Neural cell (in vitro differentiated cells): ENCODE measurements around the gene ZNF19. TPM values are rescaled to one million over a fixed set of nuclear protein-coding genes. Genes with fewer than 3 reads are reported as not detected.

Experiments used
- H2AFZ ChIP-seq: fragments of 200-600, 300-800 bp; sonication (generic), shearing (Covaris generic); 2 replicates; pipeline ENCODE4 v1.6.0; 2014; ENCODE audit warnings: low read depth, mild to moderate bottlenecking, antibody characterized with exemption, low read length, moderate library complexity
- H3F3A ChIP-seq: fragments of 200-600 bp; shearing (Covaris generic); 2 replicates; pipeline ENCODE4 v1.6.1; 2016; ENCODE audit warnings: mild to moderate bottlenecking, moderate library complexity, mixed read lengths, antibody characterized with exemption, low read length; ENCODE audit not compliant: insufficient read depth, poor library complexity, severe bottlenecking
- H3K27ac ChIP-seq: fragments of 200-600, 300-800 bp; sonication (generic), shearing (Covaris generic); 2 replicates; pipeline ENCODE4 v1.5.1; 2014; ENCODE audit warnings: mild to moderate bottlenecking, low read length, moderate library complexity
- H3K27me3 ChIP-seq: fragments of 300-800, 200-600 bp; sonication (generic), shearing (Covaris generic); 2 replicates; pipeline ENCODE4 v1.6.0; 2014; ENCODE audit warnings: mild to moderate bottlenecking, low read depth, low read length, moderate library complexity; ENCODE audit not compliant: insufficient read depth
- H3K36me3 ChIP-seq: fragments of 300-800, 200-600 bp; sonication (generic), shearing (Covaris generic); 2 replicates; pipeline ENCODE4 v1.5.1; 2014; ENCODE audit warnings: mild to moderate bottlenecking, antibody characterized with exemption, low read length, moderate library complexity; ENCODE audit not compliant: insufficient read depth
- H3K4me2 ChIP-seq: fragments of 300-800, 200-600 bp; sonication (generic), shearing (Covaris generic); 2 replicates; pipeline ENCODE4 v1.6.0; 2014; ENCODE audit warnings: mild to moderate bottlenecking, low read length
- H3K4me3 ChIP-seq: fragments of 300-800, 200-600 bp; sonication (generic), shearing (Covaris generic); 2 replicates; pipeline ENCODE4 v1.5.1; 2014; ENCODE audit warnings: mild to moderate bottlenecking, low read length, moderate library complexity
- H3K79me2 ChIP-seq: fragments of 200-600 bp; shearing (Covaris generic); replicated peaks from 2 replicates; pipeline ENCODE4 v1.6.0; 2014; ENCODE audit warnings: mild to moderate bottlenecking, low read length, moderate library complexity; ENCODE audit not compliant: insufficient read depth
- H3K9ac ChIP-seq: fragments of 300-800, 200-600 bp; sonication (generic), shearing (Covaris generic); 2 replicates; pipeline ENCODE4 v1.6.1; 2016; ENCODE audit warnings: mild to moderate bottlenecking, low read length, mixed read lengths
- H3K9me2 ChIP-seq: fragments of 200-600 bp; shearing (Covaris generic); 2 replicates; pipeline ENCODE4 v1.6.1; 2016; ENCODE audit warnings: mild to moderate bottlenecking, low read length, mixed read lengths; ENCODE audit not compliant: insufficient read depth
- H3K9me3 ChIP-seq: fragments of 200-600, 300-800 bp; sonication (generic), shearing (Covaris generic); 2 replicates; pipeline ENCODE4 v1.6.1; 2016; ENCODE audit warnings: mild to moderate bottlenecking, mixed run types, low read length, moderate library complexity, mixed read lengths
- H4K20me1 ChIP-seq: fragments of 200-600 bp; shearing (Covaris generic); 2 replicates; pipeline ENCODE4 v1.6.1; 2016; ENCODE audit warnings: mild to moderate bottlenecking, mixed run types; ENCODE audit not compliant: insufficient read depth
- EP300 ChIP-seq: fragments of 450-650 bp; conservative IDR thresholded peaks from 2 replicates; pipeline ENCODE4 v1.6.1; 2014; ENCODE audit warnings: antibody characterized with exemption, mild to moderate bottlenecking, moderate library complexity; ENCODE audit not compliant: poor library complexity, severe bottlenecking
- EZH2 ChIP-seq: fragments of 200-600, 300-800 bp; shearing (Covaris generic), sonication (generic); IDR thresholded peaks from 2 replicates; pipeline ENCODE4 v1.6.1; 2014; ENCODE audit warnings: antibody characterized with exemption, low read length, borderline replicate concordance, mild to moderate bottlenecking; ENCODE audit not compliant: insufficient read depth, poor library complexity, severe bottlenecking
- MXI1 ChIP-seq: fragments of 450-650 bp; conservative IDR thresholded peaks from 2 replicates; pipeline ENCODE4 v1.6.1; 2014; ENCODE audit warnings: antibody characterized with exemption, mild to moderate bottlenecking; ENCODE audit not compliant: poor library complexity, severe bottlenecking
- POLR2AphosphoS5 ChIP-seq: IDR thresholded peaks from 2 replicates; pipeline ENCODE4 v1.6.1; 2012
- RAD21 ChIP-seq: fragments of 450-650 bp; conservative IDR thresholded peaks from 2 replicates; pipeline ENCODE4 v1.6.1; 2014; ENCODE audit warnings: antibody characterized with exemption, mild to moderate bottlenecking, moderate library complexity
- SMC3 ChIP-seq: fragments of 450-650 bp; conservative IDR thresholded peaks from 2 replicates; pipeline ENCODE4 v1.6.1; 2014; ENCODE audit warnings: antibody characterized with exemption, mild to moderate bottlenecking, moderate library complexity; ENCODE audit not compliant: poor library complexity
- TAF1 ChIP-seq: IDR thresholded peaks from 2 replicates; pipeline ENCODE4 v1.6.1; 2012; ENCODE audit warnings: low read depth
- polyA plus RNA-seq: library from polyadenylated mRNA; depleted of rRNA; stranded (reverse); fragments of >200 nt; gene quantifications from 2 replicates; pipeline ENCODE4 v1.2.3, GENCODE V29; 2014
- TF ChIP-seq, protein P1 (sequence below): IDR thresholded peaks from 2 replicates; pipeline ENCODE4 v1.6.1; 2012; ENCODE audit warnings: borderline replicate concordance
- TF ChIP-seq, protein P2 (sequence below): fragments of 450-650 bp; IDR thresholded peaks from 2 replicates; pipeline ENCODE4 v1.5.1; 2014; ENCODE audit warnings: antibody characterized with exemption, mild to moderate bottlenecking, moderate library complexity; ENCODE audit not compliant: poor library complexity, severe bottlenecking

ZNF19 gene
- polyA plus RNA-seq, 1 donor from 2014 or later: 6.6 TPM

GRCh38 chr16:71440669-71441347, 48.3 kb downstream of the ZNF19 start:
- H3K4me3 ChIP-seq: no peak overlapping the region
- H3K79me2 ChIP-seq: no peaks in the 10 kb centered on the region
- no peaks in the 10 kb centered on the region for H3K27me3 ChIP-seq
- no peak overlapping the region for H3K9ac ChIP-seq
- H3K4me2 ChIP-seq: no peak overlapping the region
- no peaks in the 10 kb centered on the region for H3K36me3 ChIP-seq
- no peak overlapping the region for H2AFZ ChIP-seq
- no peaks in the 10 kb centered on the region for H4K20me1 ChIP-seq
- H3K9me2 ChIP-seq: no peaks in the 10 kb centered on the region
- no peaks in the 10 kb centered on the region for H3K9me3 ChIP-seq
- TF ChIP-seq, protein P1, sequence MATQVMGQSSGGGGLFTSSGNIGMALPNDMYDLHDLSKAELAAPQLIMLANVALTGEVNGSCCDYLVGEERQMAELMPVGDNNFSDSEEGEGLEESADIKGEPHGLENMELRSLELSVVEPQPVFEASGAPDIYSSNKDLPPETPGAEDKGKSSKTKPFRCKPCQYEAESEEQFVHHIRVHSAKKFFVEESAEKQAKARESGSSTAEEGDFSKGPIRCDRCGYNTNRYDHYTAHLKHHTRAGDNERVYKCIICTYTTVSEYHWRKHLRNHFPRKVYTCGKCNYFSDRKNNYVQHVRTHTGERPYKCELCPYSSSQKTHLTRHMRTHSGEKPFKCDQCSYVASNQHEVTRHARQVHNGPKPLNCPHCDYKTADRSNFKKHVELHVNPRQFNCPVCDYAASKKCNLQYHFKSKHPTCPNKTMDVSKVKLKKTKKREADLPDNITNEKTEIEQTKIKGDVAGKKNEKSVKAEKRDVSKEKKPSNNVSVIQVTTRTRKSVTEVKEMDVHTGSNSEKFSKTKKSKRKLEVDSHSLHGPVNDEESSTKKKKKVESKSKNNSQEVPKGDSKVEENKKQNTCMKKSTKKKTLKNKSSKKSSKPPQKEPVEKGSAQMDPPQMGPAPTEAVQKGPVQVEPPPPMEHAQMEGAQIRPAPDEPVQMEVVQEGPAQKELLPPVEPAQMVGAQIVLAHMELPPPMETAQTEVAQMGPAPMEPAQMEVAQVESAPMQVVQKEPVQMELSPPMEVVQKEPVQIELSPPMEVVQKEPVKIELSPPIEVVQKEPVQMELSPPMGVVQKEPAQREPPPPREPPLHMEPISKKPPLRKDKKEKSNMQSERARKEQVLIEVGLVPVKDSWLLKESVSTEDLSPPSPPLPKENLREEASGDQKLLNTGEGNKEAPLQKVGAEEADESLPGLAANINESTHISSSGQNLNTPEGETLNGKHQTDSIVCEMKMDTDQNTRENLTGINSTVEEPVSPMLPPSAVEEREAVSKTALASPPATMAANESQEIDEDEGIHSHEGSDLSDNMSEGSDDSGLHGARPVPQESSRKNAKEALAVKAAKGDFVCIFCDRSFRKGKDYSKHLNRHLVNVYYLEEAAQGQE: no peak
- no peak for TF ChIP-seq MXI1
- TF ChIP-seq POLR2AphosphoS5: no peak
- TF ChIP-seq EZH2: no peak
- TF ChIP-seq SMC3: no peak
- H3F3A ChIP-seq: no peaks in the 10 kb centered on the region
- H3K27ac ChIP-seq: no peak overlapping the region

DNA sequence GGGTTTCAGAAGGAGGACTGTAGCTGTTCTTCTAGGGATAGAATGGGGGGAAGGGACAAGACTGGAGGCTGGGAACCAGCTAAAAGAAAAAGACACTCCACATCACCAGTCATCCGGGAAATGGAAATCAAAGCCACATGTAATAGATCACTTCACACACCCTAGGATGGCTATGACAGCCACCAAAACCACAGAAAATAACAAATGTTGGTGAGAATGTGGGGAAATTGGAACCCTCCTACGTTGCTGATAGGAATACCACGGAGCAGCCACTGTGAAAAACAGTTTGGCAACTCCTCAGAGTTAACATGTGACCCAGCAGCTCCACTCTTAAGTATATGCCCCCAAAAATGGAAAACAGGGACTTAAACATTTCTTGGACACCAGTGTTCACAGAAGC, 49.6 kb downstream of the ZNF19 start:
- no peak overlapping the region for H3K27ac ChIP-seq
- no peaks in the 10 kb centered on the region for H3K79me2 ChIP-seq
- H2AFZ ChIP-seq: no peak overlapping the region
- H3K9me2 ChIP-seq: no peaks in the 10 kb centered on the region
- H4K20me1 ChIP-seq: no peaks in the 10 kb centered on the region
- H3K4me3 ChIP-seq: no peak overlapping the region
- H3K9me3 ChIP-seq: no peaks in the 10 kb centered on the region
- H3K36me3 ChIP-seq: no peaks in the 10 kb centered on the region
- no peaks in the 10 kb centered on the region for H3F3A ChIP-seq
- H3K4me2 ChIP-seq: no peak overlapping the region
- H3K9ac ChIP-seq: no peak overlapping the region
- no peaks in the 10 kb centered on the region for H3K27me3 ChIP-seq
- TF ChIP-seq SMC3 (no peak), POLR2AphosphoS5 (no peak), MXI1 (no peak), EP300 (no peak), EZH2 (no peak), RAD21 (no peak), TAF1 (no peak)
- TF ChIP-seq, protein P2, sequence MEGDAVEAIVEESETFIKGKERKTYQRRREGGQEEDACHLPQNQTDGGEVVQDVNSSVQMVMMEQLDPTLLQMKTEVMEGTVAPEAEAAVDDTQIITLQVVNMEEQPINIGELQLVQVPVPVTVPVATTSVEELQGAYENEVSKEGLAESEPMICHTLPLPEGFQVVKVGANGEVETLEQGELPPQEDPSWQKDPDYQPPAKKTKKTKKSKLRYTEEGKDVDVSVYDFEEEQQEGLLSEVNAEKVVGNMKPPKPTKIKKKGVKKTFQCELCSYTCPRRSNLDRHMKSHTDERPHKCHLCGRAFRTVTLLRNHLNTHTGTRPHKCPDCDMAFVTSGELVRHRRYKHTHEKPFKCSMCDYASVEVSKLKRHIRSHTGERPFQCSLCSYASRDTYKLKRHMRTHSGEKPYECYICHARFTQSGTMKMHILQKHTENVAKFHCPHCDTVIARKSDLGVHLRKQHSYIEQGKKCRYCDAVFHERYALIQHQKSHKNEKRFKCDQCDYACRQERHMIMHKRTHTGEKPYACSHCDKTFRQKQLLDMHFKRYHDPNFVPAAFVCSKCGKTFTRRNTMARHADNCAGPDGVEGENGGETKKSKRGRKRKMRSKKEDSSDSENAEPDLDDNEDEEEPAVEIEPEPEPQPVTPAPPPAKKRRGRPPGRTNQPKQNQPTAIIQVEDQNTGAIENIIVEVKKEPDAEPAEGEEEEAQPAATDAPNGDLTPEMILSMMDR: no peak
- TF ChIP-seq, protein P1: no peak
